IMR-90 (cell line): ENCODE results near the gene ADCY5. TPM values are rescaled to one million over a fixed set of nuclear protein-coding genes. Genes with fewer than 3 reads are reported as not detected.

Source experiments
- ATAC-seq: fragments of 200-7000 bp; cut with Tn5 transposase; 2 replicates; pipeline ENCODE4 v1.9.1; 2020; ENCODE audit warnings: low read depth, mild to moderate bottlenecking, moderate library complexity
- BruUV-seq: library from RNA; stranded (reverse); fragments of 400-500 nt; replicated peaks from 2 replicates; lab custom pipeline; 2021; lab: Mats Ljungman, UMichigan
- CTCF ChIA-PET: fragments of 300-600 bp; formaldehyde crosslinking; extraction: SDS; loops from one replicate; lab custom pipeline; 2021; ENCODE audit warnings: antibody characterized with exemption; lab: Yijun Ruan, JAX
- POLR2A ChIA-PET: fragments of 300-600 bp; sonication (Branson Sonifier 250); formaldehyde crosslinking; loops from one replicate; lab custom pipeline; 2022; ENCODE audit warnings: antibody characterized with exemption; ENCODE audit not compliant: unreplicated experiment; lab: Charles Lee
- DNase-seq: peaks from one replicate; pipeline ENCODE4 v3.0.0; 2013
- H2AFZ ChIP-seq: replicated peaks from 2 replicates; pipeline ENCODE3; 2013; ENCODE audit warnings: low read length, mild to moderate bottlenecking; ENCODE audit not compliant: poor library complexity
- H2AK5ac ChIP-seq: 2 replicates; pipeline ENCODE4 v1.6.1; 2013; ENCODE audit warnings: low read depth, low read length, inconsistent platforms
- H2AK9ac ChIP-seq: replicated peaks from 2 replicates; pipeline ENCODE3; 2013; ENCODE audit warnings: mild to moderate bottlenecking, low read depth, low read length, moderate library complexity; ENCODE audit not compliant: poor library complexity
- H2BK120ac ChIP-seq: 2 replicates; pipeline ENCODE4 v1.6.1; 2013; ENCODE audit warnings: low read depth, low read length, inconsistent platforms
- H2BK15ac ChIP-seq: 3 replicates; pipeline ENCODE4 v1.6.1; 2013; ENCODE audit warnings: low read depth, low read length, inconsistent platforms
- H2BK20ac ChIP-seq: 2 replicates; pipeline ENCODE4 v1.6.1; 2013; ENCODE audit warnings: low read depth, mild to moderate bottlenecking, inconsistent platforms, low read length, moderate library complexity
- H2BK5ac ChIP-seq: 2 replicates; pipeline ENCODE4 v1.6.1; 2013; ENCODE audit warnings: mild to moderate bottlenecking, low read depth, low read length, inconsistent platforms; ENCODE audit not compliant: poor library complexity, severe bottlenecking
- H3K14ac ChIP-seq: replicated peaks from 2 replicates; pipeline ENCODE4 v1.6.1; 2013; ENCODE audit warnings: low read depth, low read length, inconsistent platforms
- H3K18ac ChIP-seq: 2 replicates; pipeline ENCODE4 v1.6.1; 2013; ENCODE audit warnings: low read depth, low read length, control low read depth
- H3K23ac ChIP-seq: 2 replicates; pipeline ENCODE4 v1.6.1; 2013; ENCODE audit warnings: low read depth, low read length, inconsistent platforms
- H3K27ac ChIP-seq: 2 replicates; pipeline ENCODE4 v1.5.1; 2013; ENCODE audit warnings: mild to moderate bottlenecking, control low read depth, low read length; ENCODE audit not compliant: insufficient read depth
- H3K27me3 ChIP-seq: 2 replicates; pipeline ENCODE4 v1.6.1; 2013; ENCODE audit warnings: low read length; ENCODE audit not compliant: control insufficient read depth, insufficient read depth
- H3K36me3 ChIP-seq: 2 replicates; pipeline ENCODE4 v1.6.1; 2013; ENCODE audit warnings: low read length, mixed read lengths; ENCODE audit not compliant: control insufficient read depth, insufficient read depth
- H3K4ac ChIP-seq: 2 replicates; pipeline ENCODE4 v1.6.1; 2013; ENCODE audit warnings: low read depth, low read length, inconsistent platforms
- H3K4me1 ChIP-seq: 2 replicates; pipeline ENCODE4 v1.6.1; 2013; ENCODE audit warnings: low read length, mixed read lengths; ENCODE audit not compliant: control insufficient read depth, insufficient read depth
- H3K4me2 ChIP-seq: 2 replicates; pipeline ENCODE4 v1.6.1; 2013; ENCODE audit warnings: low read depth, mild to moderate bottlenecking, control low read depth, low read length, moderate library complexity
- H3K4me3 ChIP-seq: 2 replicates; pipeline ENCODE4 v1.5.1; 2013; ENCODE audit warnings: low read depth, mild to moderate bottlenecking, control low read depth, low read length, moderate library complexity; ENCODE audit not compliant: insufficient read depth
- H3K56ac ChIP-seq: 2 replicates; pipeline ENCODE4 v1.6.1; 2013; ENCODE audit warnings: low read length, inconsistent platforms; ENCODE audit not compliant: insufficient read depth; ENCODE audit errors: extremely low read depth
- H3K79me1 ChIP-seq, 2 experiments: 2 replicates each; pipeline ENCODE4 v1.6.1; 2013; ENCODE audit warnings: low read length in 2 of 2, inconsistent platforms in 1 of 2, low read depth in 1 of 2
- H3K9ac ChIP-seq: 2 replicates; pipeline ENCODE4 v1.6.1; 2013; ENCODE audit warnings: low read depth, low read length, control low read depth
- H3K9me1 ChIP-seq: 2 replicates; pipeline ENCODE4 v1.6.1; 2013; ENCODE audit warnings: low read length, inconsistent platforms; ENCODE audit not compliant: insufficient read depth
- H3K9me3 ChIP-seq: 2 replicates; pipeline ENCODE4 v1.6.1; 2013; ENCODE audit warnings: low read length; ENCODE audit not compliant: control insufficient read depth, insufficient read depth
- H4K20me1 ChIP-seq: 2 replicates; pipeline ENCODE4 v1.6.1; 2013; ENCODE audit warnings: low read length, inconsistent platforms; ENCODE audit not compliant: insufficient read depth
- H4K5ac ChIP-seq: 2 replicates; pipeline ENCODE4 v1.6.1; 2013; ENCODE audit warnings: mild to moderate bottlenecking, low read depth, low read length, control low read depth
- H4K8ac ChIP-seq, 2 experiments: 2 replicates each; pipeline ENCODE4 v1.6.1; 2013; ENCODE audit warnings: low read depth in 2 of 2, low read length in 2 of 2, control low read depth in 1 of 2, inconsistent platforms in 1 of 2
- H4K91ac ChIP-seq: 2 replicates; pipeline ENCODE4 v1.6.1; 2013; ENCODE audit warnings: low read depth, low read length, inconsistent platforms; ENCODE audit not compliant: insufficient read depth
- BHLHE40 ChIP-seq: fragments of 150-350 bp; IDR thresholded peaks from 2 replicates; pipeline ENCODE4 v1.6.1; 2016; ENCODE audit warnings: mild to moderate bottlenecking, low read depth, low read length
- CEBPB ChIP-seq: IDR thresholded peaks from 2 replicates; pipeline ENCODE4 v1.6.1; 2012; ENCODE audit warnings: low read depth, low read length, improper control_type of control experiment
- CHD1 ChIP-seq: IDR thresholded peaks from 2 replicates; pipeline ENCODE4 v1.6.1; 2012; ENCODE audit warnings: low read depth, low read length, improper control_type of control experiment
- CTCF ChIP-seq: conservative IDR thresholded peaks from 2 replicates; pipeline ENCODE4 v1.5.1; 2012; ENCODE audit warnings: mild to moderate bottlenecking, low read depth, low read length, improper control_type of control experiment
- FOS ChIP-seq: fragments of 150-350 bp; IDR thresholded peaks from 2 replicates; pipeline ENCODE4 v1.6.1; 2016; ENCODE audit warnings: low read depth, low read length
- MAZ ChIP-seq: IDR thresholded peaks from 2 replicates; pipeline ENCODE4 v1.6.1; 2012; ENCODE audit warnings: low read depth, mild to moderate bottlenecking, low read length, improper control_type of control experiment, moderate library complexity, borderline replicate concordance
- MXI1 ChIP-seq: IDR thresholded peaks from 2 replicates; pipeline ENCODE4 v1.6.1; 2012; ENCODE audit warnings: low read depth, mild to moderate bottlenecking, low read length, moderate library complexity, borderline replicate concordance
- NFE2L2 ChIP-seq: fragments of 150-350 bp; IDR thresholded peaks from 2 replicates; pipeline ENCODE4 v1.6.1; 2016; ENCODE audit warnings: low read depth, mild to moderate bottlenecking, low read length
- RAD21 ChIP-seq: IDR thresholded peaks from 2 replicates; pipeline ENCODE4 v1.6.1; 2012; ENCODE audit warnings: low read length, improper control_type of control experiment
- RCOR1 ChIP-seq: IDR thresholded peaks from 2 replicates; pipeline ENCODE4 v1.6.1; 2012; ENCODE audit warnings: mild to moderate bottlenecking, low read length, improper control_type of control experiment; ENCODE audit not compliant: insufficient replicate concordance
- RFX5 ChIP-seq: IDR thresholded peaks from 2 replicates; pipeline ENCODE4 v1.8.0; 2012; ENCODE audit warnings: low read depth, mild to moderate bottlenecking, low read length, moderate library complexity
- SMC3 ChIP-seq: fragments of 150-350 bp; IDR thresholded peaks from 2 replicates; pipeline ENCODE4 v1.6.1; 2016; ENCODE audit warnings: low read depth, mild to moderate bottlenecking, antibody characterized with exemption, low read length, moderate library complexity
- USF2 ChIP-seq: fragments of 150-350 bp; IDR thresholded peaks from 2 replicates; pipeline ENCODE4 v1.6.1; 2017; ENCODE audit warnings: mild to moderate bottlenecking, antibody characterized with exemption, low read length, low read depth
- WGBS, 2 experiments: methylation state at CpG; one replicate each; pipeline versions ENCODE4 v1.1.5 to v1.1.7; 2013; ENCODE audit warnings: missing lambda C conversion rate in 2 of 2; ENCODE audit not compliant: insufficient read length in 1 of 2; ENCODE audit errors: extremely low coverage in 2 of 2; 5-methylcytosine and 5-hydroxymethylcytosine counted together
- dilution Hi-C: fragments of 300-500 bp; cut with HindIII; formaldehyde crosslinking; loops from one replicate; pipeline ENCODE4 v1.14.3; 2018; ENCODE audit warnings: low sequenced_read_pairs; ENCODE audit not compliant: unreplicated experiment
- in situ Hi-C: fragments of 300-500 bp; cut with MboI; formaldehyde crosslinking; loops from 3 replicates; pipeline ENCODE4 v1.14.3; 2019; ENCODE audit warnings: low sequenced_read_pairs, inconsistent platforms, mixed read lengths
- intact Hi-C: fragments of 100-400 bp; cut with micrococcal nuclease; formaldehyde crosslinking; loops from 2 replicates; pipeline ENCODE4 v1.10.0; 2022
- polyA plus RNA-seq, 3 experiments: library from polyadenylated mRNA; depleted of rRNA; stranded (reverse); fragments of >200 nt; gene quantifications; 2 replicates each; pipeline ENCODE4 v1.2.3, GENCODE V29; 2012; ENCODE audit warnings: low replicate concordance in 1 of 3
- total RNA-seq: library from RNA; depleted of rRNA; stranded (reverse); fragments of >200 nt; gene quantifications from 2 replicates; pipeline ENCODE4 v1.2.3, GENCODE V29; 2012

ADCY5 gene
- total and polyA plus RNA-seq, 2 of the 4 experiments (the other 2 are of a cell fraction), result 0.14 to 0.18 TPM

- H3K4me1 ChIP-seq, result no peaks in the 10 kb centered on the region
- no TSS peak for BruUV-seq
- no peak overlapping the region for H3K18ac ChIP-seq
- dilution Hi-C loops (no loop called here), intact Hi-C loops (no loop called here), in situ Hi-C loops (no loop called here)
- no peak overlapping the region for H2BK20ac ChIP-seq
- no peak overlapping the region for H3K9ac ChIP-seq
- no peaks in the 10 kb centered on the region for H3K9me1 ChIP-seq
- H3K27ac ChIP-seq, result no peak overlapping the region
- no peak overlapping the region for H2AFZ ChIP-seq
- H2BK120ac ChIP-seq, result no peak overlapping the region
- no peak overlapping the region for H2AK9ac ChIP-seq
- no peaks in the 10 kb centered on the region for H3K79me1 ChIP-seq
- H4K5ac ChIP-seq, result no peak overlapping the region
- peaks cover 70% of the 10 kb centered on the region for H3K27me3 ChIP-seq
- no peaks in the 10 kb centered on the region for H3K36me3 ChIP-seq
- H4K20me1 ChIP-seq, result no peaks in the 10 kb centered on the region
- no peak for ATAC-seq
- no peaks in the 10 kb centered on the region for H3K9me3 ChIP-seq
- H3K4ac ChIP-seq, result no peak overlapping the region
- ChIA-PET CTCF (no interaction called here), POLR2A (no interaction called here)
- no peak overlapping the region for H3K4me3 ChIP-seq
- no peak for DNase-seq
- no peak overlapping the region for H3K56ac ChIP-seq
- H3K23ac ChIP-seq, result no peak overlapping the region
- no peak overlapping the region for H3K4me2 ChIP-seq
- TF ChIP-seq BHLHE40, result no peak
- no peak for TF ChIP-seq FOS
- TF ChIP-seq RFX5, result no peak
- no peak for TF ChIP-seq RCOR1
- no peak for TF ChIP-seq USF2
- TF ChIP-seq CHD1, result no peak
- TF ChIP-seq RAD21, result no peak
- no peak for TF ChIP-seq CEBPB
- no peak for TF ChIP-seq SMC3
- TF ChIP-seq NFE2L2, result no peak
- TF ChIP-seq MXI1, result no peak
- no peak for TF ChIP-seq MAZ
- TF ChIP-seq CTCF, result no peak
- H2BK15ac ChIP-seq, result no peak overlapping the region
- no peak overlapping the region for H2BK5ac ChIP-seq
- no peak overlapping the region for H3K14ac ChIP-seq
- H2AK5ac ChIP-seq, result no peak overlapping the region
- no peak overlapping the region for H4K91ac ChIP-seq
- H4K8ac ChIP-seq, result no peak overlapping the region
- no CpG with 5 or more reads among the region's 9 CpGs for WGBS, 2 experiments
Observed at GRCh38 chr3:123439806-123440580, 8.9 kb downstream of the ADCY5 start.
